ENCODE data around the gene MAP2K7. TPM values are rescaled to one million over a fixed set of nuclear protein-coding genes. Genes with fewer than 3 reads are reported as not detected.
A peak's percentile ranks its signal among the peaks of the same experiment; 100 is the strongest.

Gene MAP2K7
- total and polyA plus RNA-seq, 11 donors = 11.6 to 35.5 (median 23.5) TPM

GRCh38 chr19:7918615-7919421 is 15.1 kb downstream of the MAP2K7 start:
- Histone ChIP-seq H3K36me3 (peaks cover 0 to 19% (median 14%) of the 10 kb centered on the region in 9 donors), H3K4me3 (peak overlapping the region in 6 of 12 donors; percentile 57 to 89 (median 69)), H3K4me1 (peaks cover 5 to 64% (median 37%) of the 10 kb centered on the region in 12 donors), H3K27ac (peak overlapping the region in 2 of 12 donors; percentile 89 to 96), H3K9me3 (no peaks in the 10 kb centered on the region), H3K27me3 (peaks cover 16 to 51% (median 33%) of the 10 kb centered on the region in 9 donors)
- ATAC-seq (no peak), DNase-seq (peak in 1 of 5 donors; percentile 68)
- 39 to 66% (median 51%) methylated on average over 25 to 42 of the region's 42 CpGs for WGBS, 4 donors
- no peak for TF ChIP-seq POLR2A (IDR thresholded peaks at IDR 0.05)
- intact Hi-C loops (cut with DNase I) = loop anchor here in 1 of 10 donors (2.0 kb wide), 1 partner anchor 14 kb away; no protein-coding TSS in a partner anchor

DNA sequence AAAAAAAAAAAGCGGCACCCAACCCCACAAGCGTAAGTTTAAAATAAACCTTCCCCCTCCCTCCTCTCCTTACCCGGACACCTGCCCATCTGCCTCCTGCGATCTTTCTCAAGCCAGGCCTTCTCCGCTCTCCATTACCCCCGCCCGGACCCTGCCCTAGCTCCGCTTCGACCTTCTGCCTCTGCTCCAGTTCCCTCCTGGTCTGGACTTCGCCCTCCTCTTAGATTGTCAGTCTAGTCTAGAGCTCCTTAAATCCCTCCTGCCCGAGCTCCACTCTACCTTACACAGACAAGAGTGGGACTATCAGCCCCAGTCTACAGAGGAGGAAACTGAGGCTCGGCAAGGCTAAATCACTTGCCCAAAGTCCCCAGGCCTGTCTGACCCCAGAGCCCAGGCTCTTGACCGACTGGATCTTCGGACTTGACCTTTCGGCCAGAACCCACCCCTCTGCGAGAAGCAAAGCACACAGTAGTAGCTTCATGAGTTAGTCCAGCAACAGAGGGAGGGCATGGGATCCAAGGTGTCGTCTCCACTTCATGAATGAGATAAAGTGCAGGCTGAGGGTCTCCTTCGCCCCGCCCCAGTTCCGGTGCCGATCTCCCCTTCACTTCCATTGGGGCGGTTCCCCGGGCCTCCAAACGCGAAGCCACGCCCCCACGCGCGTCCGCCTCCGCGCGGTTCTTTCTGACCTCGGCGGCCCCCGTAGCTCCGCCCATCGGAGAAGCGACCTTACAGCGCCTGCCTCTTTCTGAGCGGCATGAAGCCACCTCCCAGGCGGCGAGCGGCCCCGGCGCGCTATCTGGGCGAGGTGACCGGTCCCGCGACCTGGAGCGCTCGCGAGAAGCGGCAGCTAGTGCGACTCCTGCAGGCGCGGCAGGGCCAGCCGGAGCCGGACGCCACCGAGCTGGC is 16.2 kb downstream of the MAP2K7 start, which contains the start of gene SNAPC2:
Gene SNAPC2, plus strand, starts transcription at position 729 of the 909 bp plus-strand sequence. Its CDS starts 29 bp downstream, at position 758.
- peaks cover 5 to 63% (median 38%) of the 10 kb centered on the region in 12 donors for H3K4me1 ChIP-seq
- H3K9me3 ChIP-seq = no peaks in the 10 kb centered on the region
- peak within 1 kb of the TSS; percentile 52 to 98 (median 79) for H3K4me3 ChIP-seq
- H3K27me3 ChIP-seq = peaks cover 16 to 46% (median 32%) of the 10 kb centered on the region in 9 donors
- TF ChIP-seq POLR2A (IDR thresholded peaks at IDR 0.05) (peak in 1 of 2 donors; percentile 74), CTCF (IDR thresholded peaks at IDR 0.05) (peak in 2 of 12 donors; percentile 10 to 14)
- H3K36me3 ChIP-seq = peaks cover 0 to 19% (median 14%) of the 10 kb centered on the region in 9 donors
- DNase-seq = peak; percentile 96 to 98 (median 98)
- ATAC-seq = peak; percentile 32 to 75 (median 68)
- peak within 1 kb of the TSS; percentile 70 to 97 (median 90) for H3K27ac ChIP-seq
- intact Hi-C loops (cut with DNase I) = loop anchor here in 6 of 10 donors (1.0 to 5.0 kb wide), 4 partner anchors 15 to 68 kb away; partner anchors contain the start of gene MAP2K7 (in 2 of the 6)
- WGBS, 4 donors = 6 to 29% (median 11%) methylated on average over 29 to 62 of the region's 62 CpGs

GRCh38 chr19:7920519-7921301 is 17.0 kb downstream of the MAP2K7 start:
- 1 to 3% (median 2%) methylated on average over 35 to 62 of the region's 62 CpGs for WGBS, 4 donors
- Histone ChIP-seq H3K27me3 (peaks cover 11 to 38% (median 27%) of the 10 kb centered on the region in 9 donors), H3K4me1 (peaks cover 8 to 66% (median 44%) of the 10 kb centered on the region in 12 donors), H3K4me3 (peak overlapping the region; percentile 52 to 98 (median 79)), H3K36me3 (peaks cover 0 to 19% (median 14%) of the 10 kb centered on the region in 9 donors), H3K27ac (peak overlapping the region; percentile 70 to 97 (median 90)), H3K9me3 (no peaks in the 10 kb centered on the region)
- intact Hi-C loops (cut with DNase I) = loop anchor here in 6 of 10 donors (1.0 to 5.0 kb wide), 3 partner anchors 17 to 68 kb away; partner anchors contain the start of gene MAP2K7 (in 2 of the 6)
- ATAC-seq = peak; percentile 83 to 91 (median 84)
- TF ChIP-seq POLR2A (IDR thresholded peaks at IDR 0.05) (peak in 1 of 2 donors; percentile 47), CTCF (IDR thresholded peaks at IDR 0.05) (no peak)
- peak; percentile 99 to 100 (median 100) for DNase-seq
